SK-N-SH (cell line): Measurements from ENCODE around the gene FUT6. TPM values are rescaled to one million over a fixed set of nuclear protein-coding genes. Genes with fewer than 3 reads are reported as not detected.

ENCODE experiments used
- CTCF ChIA-PET: fragments of 300-600, 350-600 bp; formaldehyde crosslinking; extraction: SDS; loops from one replicate; lab custom pipeline; 2021; lab: Yijun Ruan, JAX
- POLR2A ChIA-PET: fragments of 350-600 bp; sonication (Branson Sonifier 250); formaldehyde crosslinking; extraction: SDS; loops from one replicate; lab custom pipeline; 2020; ENCODE audit warnings: antibody characterized with exemption, inconsistent platforms; lab: Yijun Ruan, JAX
- DNase-seq: peaks from one replicate; pipeline ENCODE4 v3.0.0; 2012
- H2AFZ ChIP-seq: fragments of 200-600 bp; sonication (generic); 2 replicates; pipeline ENCODE4 v1.8.1; 2016; ENCODE audit warnings: antibody characterized with exemption, mild to moderate bottlenecking, low read depth
- H3F3A ChIP-seq: fragments of 200-600 bp; sonication (generic); replicated peaks from 2 replicates; pipeline ENCODE3; 2016; ENCODE audit warnings: antibody characterized with exemption, mild to moderate bottlenecking; ENCODE audit not compliant: insufficient read depth
- H3K27ac ChIP-seq, 2 experiments: fragments of 200-500 bp in 1 of 2; fragments of 200-600 bp in 1 of 2; sonication (Bioruptor generic) in 1 of 2; sonication (generic), shearing (Covaris generic) in 1 of 2; 2 replicates each; pipeline versions ENCODE4 v1.5.1 to v1.6.1; 2014 to 2016; ENCODE audit warnings: low read depth in 2 of 2, inconsistent platforms in 1 of 2, low read length in 1 of 2, mild to moderate bottlenecking in 1 of 2, mixed read lengths in 1 of 2
- H3K27me3 ChIP-seq: fragments of 200-600 bp; sonication (generic), shearing (Covaris generic); 2 replicates; pipeline ENCODE4 v1.6.1; 2016; ENCODE audit warnings: mixed run types; ENCODE audit not compliant: insufficient read depth
- H3K36me3 ChIP-seq, 2 experiments: fragments of 200-500 bp in 1 of 2; fragments of 200-600 bp in 1 of 2; sonication (Bioruptor generic) in 1 of 2; sonication (generic) in 1 of 2; replicated peaks in 1 of 2; 2 replicates each; pipeline versions ENCODE3 to v1.5.1; 2014 to 2016; ENCODE audit warnings: low read length in 1 of 2, mild to moderate bottlenecking in 1 of 2; ENCODE audit not compliant: insufficient read depth in 2 of 2, control insufficient read depth in 1 of 2
- H3K4me1 ChIP-seq, 2 experiments: fragments of 200-500 bp in 1 of 2; fragments of 200-600 bp in 1 of 2; sonication (Bioruptor generic) in 1 of 2; sonication (generic), shearing (Covaris generic) in 1 of 2; 2 replicates each; pipeline versions ENCODE4 v1.5.1 to v1.6.1; 2014 to 2016; ENCODE audit warnings: low read depth in 1 of 2, low read length in 1 of 2, mixed run types in 1 of 2; ENCODE audit not compliant: insufficient read depth in 2 of 2, control insufficient read depth in 1 of 2
- H3K4me2 ChIP-seq: fragments of 200-600 bp; sonication (generic), shearing (Covaris generic); 2 replicates; pipeline ENCODE4 v1.6.1; 2017; ENCODE audit warnings: mixed run types
- H3K4me3 ChIP-seq, 2 experiments: fragments of 200-500 bp in 1 of 2; fragments of 200-600 bp in 1 of 2; sonication (Bioruptor generic) in 1 of 2; sonication (generic), shearing (Covaris generic) in 1 of 2; 2 replicates each; pipeline versions ENCODE4 v1.5.1 to v1.8.1; 2014 to 2016; ENCODE audit warnings: low read depth in 2 of 2, inconsistent platforms in 1 of 2, low read length in 1 of 2, mild to moderate bottlenecking in 1 of 2, mixed read lengths in 1 of 2, moderate library complexity in 1 of 2
- H3K79me2 ChIP-seq: fragments of 200-600 bp; sonication (generic); 2 replicates; pipeline ENCODE4 v1.8.1; 2017; ENCODE audit warnings: mild to moderate bottlenecking; ENCODE audit not compliant: insufficient read depth
- H3K9ac ChIP-seq: fragments of 200-600 bp; sonication (generic); 2 replicates; pipeline ENCODE4 v1.6.1; 2017; ENCODE audit warnings: mixed run types
- H3K9me2 ChIP-seq: fragments of 200-600 bp; sonication (generic); 2 replicates; pipeline ENCODE4 v1.6.1; 2017; ENCODE audit warnings: mixed run types
- H3K9me3 ChIP-seq: fragments of 200-600 bp; sonication (generic); 2 replicates; pipeline ENCODE4 v1.6.1; 2017; ENCODE audit warnings: mixed run types, mild to moderate bottlenecking, moderate library complexity
- H4K20me1 ChIP-seq: fragments of 200-600 bp; sonication (generic); 2 replicates; pipeline ENCODE4 v1.6.1; 2017; ENCODE audit warnings: mild to moderate bottlenecking, mixed run types; ENCODE audit not compliant: insufficient read depth
- ELF1 ChIP-seq: IDR thresholded peaks from 2 replicates; pipeline ENCODE4 v1.4.0; 2012
- FOXJ3 ChIP-seq: sonication (generic); formaldehyde crosslinking; IDR thresholded peaks from 2 replicates; pipeline ENCODE4 v1.5.1; 2020; ENCODE audit warnings: mild to moderate bottlenecking, missing genetic modification reagents
- GATA2 ChIP-seq: sonication (generic); formaldehyde crosslinking; IDR thresholded peaks from 2 replicates; pipeline ENCODE4 v1.5.0; 2020; ENCODE audit warnings: mild to moderate bottlenecking, missing genetic modification reagents
- MEF2A ChIP-seq: IDR thresholded peaks from 2 replicates; pipeline ENCODE4 v1.4.0; 2012; ENCODE audit warnings: low read depth, borderline replicate concordance
- MXI1 ChIP-seq: IDR thresholded peaks from 2 replicates; pipeline ENCODE4 v1.6.1; 2012; ENCODE audit warnings: mild to moderate bottlenecking, low read depth, low read length, improper control_type of control experiment
- POLR2AphosphoS5 ChIP-seq: IDR thresholded peaks from 2 replicates; pipeline ENCODE4 v1.6.1; 2012; ENCODE audit warnings: low read depth, low read length
- RAD21 ChIP-seq: IDR thresholded peaks from 2 replicates; pipeline ENCODE4 v1.6.1; 2012; ENCODE audit warnings: mild to moderate bottlenecking, low read length
- RCOR1 ChIP-seq: fragments of 150-350 bp; IDR thresholded peaks from 2 replicates; pipeline ENCODE4 v1.6.1; 2017; ENCODE audit warnings: antibody characterized with exemption, low read length
- RFX5 ChIP-seq: IDR thresholded peaks from 2 replicates; pipeline ENCODE4 v1.6.1; 2012; ENCODE audit warnings: mild to moderate bottlenecking, improper control_type of control experiment, low read length
- RXRA ChIP-seq: IDR thresholded peaks from 2 replicates; pipeline ENCODE4 v1.4.0; 2012; ENCODE audit warnings: low read depth, mild to moderate bottlenecking, borderline replicate concordance
- SIN3A ChIP-seq: IDR thresholded peaks from 2 replicates; pipeline ENCODE4 v1.6.1; 2012; ENCODE audit warnings: low read depth, mild to moderate bottlenecking, low read length, moderate library complexity, borderline replicate concordance
- TAF1 ChIP-seq: IDR thresholded peaks from 2 replicates; pipeline ENCODE4 v1.6.1; 2012; ENCODE audit warnings: low read depth, mild to moderate bottlenecking, low read length, moderate library complexity, borderline replicate concordance
- TCF12 ChIP-seq: IDR thresholded peaks from 2 replicates; pipeline ENCODE4 v1.4.0; 2012
- WGBS: methylation state at CpG from one replicate; pipeline ENCODE4 v1.1.6; 2017; ENCODE audit warnings: low lambda C conversion rate; 5-methylcytosine and 5-hydroxymethylcytosine counted together
- polyA plus RNA-seq, 3 experiments: library from polyadenylated mRNA; depleted of rRNA; stranded (reverse); fragments of >200 nt; gene quantifications; 2 replicates each; pipeline ENCODE4 v1.2.3, GENCODE V29; 2012
- TF ChIP-seq, protein P1 (sequence below): fragments of 150-350 bp; IDR thresholded peaks from 2 replicates; pipeline ENCODE4 v1.6.1; 2016; ENCODE audit warnings: mild to moderate bottlenecking, low read depth, low read length
- TF ChIP-seq, protein P2 (sequence below): IDR thresholded peaks from 2 replicates; pipeline ENCODE4 v1.4.0; 2012; ENCODE audit warnings: low read depth, borderline replicate concordance
- TF ChIP-seq, protein P3 (sequence below): fragments of 200-600 bp; sonication (generic); IDR thresholded peaks from 2 replicates; pipeline ENCODE4 v1.6.1; 2017; ENCODE audit warnings: antibody characterized with exemption, mild to moderate bottlenecking, moderate library complexity

Gene FUT6
- polyA plus RNA-seq, 1 of the 3 experiments (the other 2 are of a cell fraction) = not detected

DNA sequence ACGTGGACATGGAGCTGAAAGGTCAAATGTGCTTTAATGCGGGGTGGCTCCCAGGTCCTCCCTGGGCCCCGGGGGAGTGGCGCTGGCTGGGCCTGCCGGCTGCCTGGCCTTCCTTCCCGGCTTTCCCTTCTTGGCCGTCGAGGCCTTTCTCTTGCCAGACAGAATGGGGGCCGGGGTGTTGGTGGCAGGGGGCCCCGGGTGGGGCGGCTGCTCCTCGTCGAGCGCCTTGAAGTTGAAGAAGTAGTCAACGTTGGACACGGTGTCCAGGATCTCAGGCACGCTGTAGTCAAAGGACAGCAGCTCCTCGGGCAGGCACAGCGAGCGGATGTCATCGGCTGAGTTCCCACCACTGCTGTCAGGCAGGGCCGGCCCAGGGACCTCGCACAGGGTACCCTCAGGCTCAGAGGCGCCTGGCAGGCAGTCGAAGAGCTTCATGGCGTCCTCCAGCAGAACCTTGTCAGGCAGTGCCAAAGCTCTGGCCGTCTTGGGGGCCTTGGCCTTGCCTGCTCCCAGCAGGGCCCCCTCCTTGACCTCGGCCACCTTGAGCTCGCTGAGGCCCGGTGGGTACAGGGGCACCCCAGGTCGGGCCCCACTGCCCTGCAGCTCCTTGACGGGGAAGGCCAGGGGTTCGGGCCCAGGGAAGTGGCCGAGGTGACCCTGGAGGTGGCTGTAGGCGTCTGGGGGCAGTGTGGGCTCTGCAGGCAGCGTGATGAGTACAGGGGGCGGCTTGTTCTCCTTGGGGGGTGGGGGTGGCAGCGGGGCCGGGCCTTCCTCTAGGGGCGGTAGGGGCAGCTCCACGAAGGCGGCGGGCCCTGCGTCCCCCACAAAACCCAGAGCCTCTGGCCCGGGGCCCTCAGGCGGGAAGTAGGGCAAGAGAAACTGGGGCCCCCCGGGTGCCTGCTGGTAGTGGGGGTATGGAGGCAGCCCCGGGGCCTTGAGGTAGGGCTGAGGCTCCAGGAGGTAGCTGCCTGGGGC, 56.3 kb downstream of the FUT6 start:
- ChIA-PET POLR2A (interaction anchor here (1.4 kb wide), 1 partner anchor 15 kb away, joined by 4 read pairs; no protein-coding TSS in a partner anchor), CTCF (interaction anchor here (0.9 to 4.7 kb wide), 6 partner anchors 9 to 240 kb away, joined by 3 to 17 read pairs (median 4); no protein-coding TSS in a partner anchor)
- Histone ChIP-seq H3K27ac (no peak overlapping the region), H3K9me3 (no peaks in the 10 kb centered on the region), H3K9ac (no peak overlapping the region), H3K36me3 (peaks cover 0 to 31% of the 10 kb centered on the region in 2 experiments), H3K27me3 (no peaks in the 10 kb centered on the region), H4K20me1 (no peaks in the 10 kb centered on the region), H2AFZ (no peak overlapping the region), H3K4me3 (no peak overlapping the region), H3F3A (no peaks in the 10 kb centered on the region), H3K4me1 (no peaks in the 10 kb centered on the region), H3K9me2 (no peaks in the 10 kb centered on the region), H3K4me2 (no peak overlapping the region), H3K79me2 (no peaks in the 10 kb centered on the region)
- 93% methylated on average over 24 of the region's 48 CpGs for WGBS
- peak; percentile 25 for DNase-seq
- TF ChIP-seq FOXJ3 (CRISPR knock-in tag) (no peak), TCF12 (no peak), RFX5 (no peak), MXI1 (no peak), SIN3A (no peak), ELF1 (no peak), RXRA (no peak), RAD21 (no peak), POLR2AphosphoS5 (no peak), TAF1 (no peak), MEF2A (no peak), GATA2 (no peak), RCOR1 (no peak)
- TF ChIP-seq, protein P1, sequence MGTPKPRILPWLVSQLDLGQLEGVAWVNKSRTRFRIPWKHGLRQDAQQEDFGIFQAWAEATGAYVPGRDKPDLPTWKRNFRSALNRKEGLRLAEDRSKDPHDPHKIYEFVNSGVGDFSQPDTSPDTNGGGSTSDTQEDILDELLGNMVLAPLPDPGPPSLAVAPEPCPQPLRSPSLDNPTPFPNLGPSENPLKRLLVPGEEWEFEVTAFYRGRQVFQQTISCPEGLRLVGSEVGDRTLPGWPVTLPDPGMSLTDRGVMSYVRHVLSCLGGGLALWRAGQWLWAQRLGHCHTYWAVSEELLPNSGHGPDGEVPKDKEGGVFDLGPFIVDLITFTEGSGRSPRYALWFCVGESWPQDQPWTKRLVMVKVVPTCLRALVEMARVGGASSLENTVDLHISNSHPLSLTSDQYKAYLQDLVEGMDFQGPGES = no peak
- TF ChIP-seq, protein P2, sequence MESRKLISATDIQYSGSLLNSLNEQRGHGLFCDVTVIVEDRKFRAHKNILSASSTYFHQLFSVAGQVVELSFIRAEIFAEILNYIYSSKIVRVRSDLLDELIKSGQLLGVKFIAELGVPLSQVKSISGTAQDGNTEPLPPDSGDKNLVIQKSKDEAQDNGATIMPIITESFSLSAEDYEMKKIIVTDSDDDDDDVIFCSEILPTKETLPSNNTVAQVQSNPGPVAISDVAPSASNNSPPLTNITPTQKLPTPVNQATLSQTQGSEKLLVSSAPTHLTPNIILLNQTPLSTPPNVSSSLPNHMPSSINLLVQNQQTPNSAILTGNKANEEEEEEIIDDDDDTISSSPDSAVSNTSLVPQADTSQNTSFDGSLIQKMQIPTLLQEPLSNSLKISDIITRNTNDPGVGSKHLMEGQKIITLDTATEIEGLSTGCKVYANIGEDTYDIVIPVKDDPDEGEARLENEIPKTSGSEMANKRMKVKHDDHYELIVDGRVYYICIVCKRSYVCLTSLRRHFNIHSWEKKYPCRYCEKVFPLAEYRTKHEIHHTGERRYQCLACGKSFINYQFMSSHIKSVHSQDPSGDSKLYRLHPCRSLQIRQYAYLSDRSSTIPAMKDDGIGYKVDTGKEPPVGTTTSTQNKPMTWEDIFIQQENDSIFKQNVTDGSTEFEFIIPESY = no peak
- TF ChIP-seq, protein P3, sequence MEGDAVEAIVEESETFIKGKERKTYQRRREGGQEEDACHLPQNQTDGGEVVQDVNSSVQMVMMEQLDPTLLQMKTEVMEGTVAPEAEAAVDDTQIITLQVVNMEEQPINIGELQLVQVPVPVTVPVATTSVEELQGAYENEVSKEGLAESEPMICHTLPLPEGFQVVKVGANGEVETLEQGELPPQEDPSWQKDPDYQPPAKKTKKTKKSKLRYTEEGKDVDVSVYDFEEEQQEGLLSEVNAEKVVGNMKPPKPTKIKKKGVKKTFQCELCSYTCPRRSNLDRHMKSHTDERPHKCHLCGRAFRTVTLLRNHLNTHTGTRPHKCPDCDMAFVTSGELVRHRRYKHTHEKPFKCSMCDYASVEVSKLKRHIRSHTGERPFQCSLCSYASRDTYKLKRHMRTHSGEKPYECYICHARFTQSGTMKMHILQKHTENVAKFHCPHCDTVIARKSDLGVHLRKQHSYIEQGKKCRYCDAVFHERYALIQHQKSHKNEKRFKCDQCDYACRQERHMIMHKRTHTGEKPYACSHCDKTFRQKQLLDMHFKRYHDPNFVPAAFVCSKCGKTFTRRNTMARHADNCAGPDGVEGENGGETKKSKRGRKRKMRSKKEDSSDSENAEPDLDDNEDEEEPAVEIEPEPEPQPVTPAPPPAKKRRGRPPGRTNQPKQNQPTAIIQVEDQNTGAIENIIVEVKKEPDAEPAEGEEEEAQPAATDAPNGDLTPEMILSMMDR = no peak
